ENCODE data around the gene COLQ.

COLQ gene

GRCh38 chr3:15452961-15453360 lies 68.5 kb downstream of the COLQ start:
- Histone ChIP-seq H3K4me3 (IDR thresholded peaks at IDR 0.05; ENCODE audit: insufficient read depth, low read depth, low read length) (no peak overlapping the region), H3K9ac (no peak overlapping the region), H3K27me3 (ENCODE audit: insufficient read depth, low read depth) (no peaks in the 10 kb centered on the region), H3K27ac (no peak overlapping the region), H3K4me2 (no peak overlapping the region), H3K79me2 (ENCODE audit: insufficient read depth, low read depth) (no peaks in the 10 kb centered on the region), H3K4me1 (ENCODE audit: low read depth, poor library complexity, severe bottlenecking) (no peaks in the 10 kb centered on the region), H4K20me1 (ENCODE audit: insufficient read depth) (no peaks in the 10 kb centered on the region), H3K36me3 (ENCODE audit: insufficient read depth) (no peaks in the 10 kb centered on the region), H2AFZ (ENCODE audit: low read depth) (no peak overlapping the region)
- TF ChIP-seq CTCF (conservative IDR thresholded peaks at IDR 0.05; ENCODE audit: low read depth, low read length): no peak

- Histone ChIP-seq H3K27ac (no peak overlapping the region), H3K4me3 (IDR thresholded peaks at IDR 0.05; ENCODE audit: insufficient read depth, low read depth, low read length) (no peak overlapping the region), H3K9ac (no peak overlapping the region), H3K27me3 (ENCODE audit: insufficient read depth, low read depth) (no peaks in the 10 kb centered on the region), H3K79me2 (ENCODE audit: insufficient read depth, low read depth) (no peaks in the 10 kb centered on the region), H2AFZ (ENCODE audit: low read depth) (no peak overlapping the region), H3K4me2 (no peak overlapping the region), H3K36me3 (ENCODE audit: insufficient read depth) (no peaks in the 10 kb centered on the region), H4K20me1 (ENCODE audit: insufficient read depth) (no peaks in the 10 kb centered on the region), H3K4me1 (ENCODE audit: low read depth, poor library complexity, severe bottlenecking) (no peaks in the 10 kb centered on the region)
- TF ChIP-seq CTCF (conservative IDR thresholded peaks at IDR 0.05; ENCODE audit: low read depth, low read length): no peak
Measured at GRCh38 chr3:15452156-15452555, 69.3 kb downstream of the COLQ start.

GRCh38 chr3:15451216-15452113 lies 70.0 kb downstream of the COLQ start:
- no peaks in the 10 kb centered on the region for H3K4me1 ChIP-seq (ENCODE audit: low read depth, poor library complexity, severe bottlenecking)
- no peak overlapping the region for H3K27ac ChIP-seq
- H3K79me2 ChIP-seq (ENCODE audit: insufficient read depth, low read depth): no peaks in the 10 kb centered on the region
- no peak overlapping the region for H3K4me3 ChIP-seq (IDR thresholded peaks at IDR 0.05; ENCODE audit: insufficient read depth, low read depth, low read length)
- H2AFZ ChIP-seq (ENCODE audit: low read depth): no peak overlapping the region
- no peaks in the 10 kb centered on the region for H3K36me3 ChIP-seq (ENCODE audit: insufficient read depth)
- H3K27me3 ChIP-seq (ENCODE audit: insufficient read depth, low read depth): no peaks in the 10 kb centered on the region
- no peak overlapping the region for H3K4me2 ChIP-seq
- H3K9ac ChIP-seq: no peak overlapping the region
- TF ChIP-seq CTCF (conservative IDR thresholded peaks at IDR 0.05; ENCODE audit: low read depth, low read length): no peak
- no peaks in the 10 kb centered on the region for H4K20me1 ChIP-seq (ENCODE audit: insufficient read depth)

GRCh38 chr3:15450438-15451215 lies 70.9 kb downstream of the COLQ start:
- Histone ChIP-seq H3K27ac (no peak overlapping the region), H3K79me2 (ENCODE audit: insufficient read depth, low read depth) (no peaks in the 10 kb centered on the region), H3K27me3 (ENCODE audit: insufficient read depth, low read depth) (no peaks in the 10 kb centered on the region), H3K36me3 (ENCODE audit: insufficient read depth) (no peaks in the 10 kb centered on the region), H3K4me2 (no peak overlapping the region), H2AFZ (ENCODE audit: low read depth) (no peak overlapping the region), H3K9ac (no peak overlapping the region), H4K20me1 (ENCODE audit: insufficient read depth) (no peaks in the 10 kb centered on the region), H3K4me3 (IDR thresholded peaks at IDR 0.05; ENCODE audit: insufficient read depth, low read depth, low read length) (no peak overlapping the region), H3K4me1 (ENCODE audit: low read depth, poor library complexity, severe bottlenecking) (no peaks in the 10 kb centered on the region)
- no peak for TF ChIP-seq CTCF (conservative IDR thresholded peaks at IDR 0.05; ENCODE audit: low read depth, low read length)

Data from KMS-11 (cell line).